ENCODE results near the gene CH25H.

DNA sequence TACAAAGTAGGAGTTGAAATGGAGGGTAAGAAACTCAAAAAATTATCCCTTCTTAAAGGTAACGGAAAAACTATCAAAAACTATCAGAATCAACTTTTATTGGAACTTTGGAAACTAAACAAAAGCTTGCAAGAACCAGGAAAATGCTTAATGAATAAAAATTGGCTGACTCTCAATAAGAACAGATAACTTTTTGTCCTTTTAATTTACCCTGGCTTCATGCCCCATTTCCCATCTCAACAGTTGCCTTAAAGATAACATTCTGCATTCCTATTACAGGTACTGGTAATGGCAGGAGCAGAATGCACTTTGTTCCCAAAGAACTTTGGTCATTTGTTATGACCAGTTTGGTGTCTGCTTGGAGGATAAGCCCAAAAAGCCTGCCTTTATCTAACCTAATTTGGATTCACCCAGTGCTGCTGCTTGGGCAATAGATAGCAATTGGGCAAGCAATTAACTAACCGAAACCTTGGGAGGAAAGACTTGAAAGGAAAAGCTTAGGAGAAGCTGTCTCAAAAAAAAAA, 17.8 kb downstream of the CH25H start:
- TF ChIP-seq EZH2 (IDR thresholded peaks at IDR 0.05) (no peak), POLR2AphosphoS5 (IDR thresholded peaks at IDR 0.05; ENCODE audit: borderline replicate concordance, low read depth, low read length) (no peak), FOXP2 (optimal IDR thresholded peaks at IDR 0.05; ENCODE audit: control extremely low read depth, extremely low read length, insufficient read depth) (no peak)
